Adrenal gland (tissue), 12 donors: ENCODE data around the gene GPC4. TPM values are rescaled to one million over a fixed set of nuclear protein-coding genes. Genes with fewer than 3 reads are reported as not detected.

Experiments used
- DNase-seq, 7 donors: peaks; one replicate each; pipeline ENCODE4 v3.0.0-alpha.2; 2019 to 2020
- H3K27ac ChIP-seq, 5 donors: fragments of 200-600 bp; sonication (generic) in 4 of 5; 1 replicate in 3 of 5; 2 replicates in 2 of 5; pipeline versions ENCODE4 v1.5.1 to v1.8.0; 2016 to 2020; ENCODE audit warnings: mild to moderate bottlenecking in 1 of 5
- H3K27me3 ChIP-seq: fragments of 200-600 bp; 2 replicates; pipeline ENCODE4 v1.8.0; 2021
- H3K36me3 ChIP-seq, 2 donors: fragments of 200-600 bp; replicated peaks in 1 of 2; 1 replicate in 1 of 2; 2 replicates in 1 of 2; pipeline versions ENCODE4 v1.5.1 to v1.8.0; 2018 to 2022
- H3K4me1 ChIP-seq, 2 donors: fragments of 200-600 bp; replicated peaks in 1 of 2; 1 replicate in 1 of 2; 2 replicates in 1 of 2; pipeline versions ENCODE4 v1.5.1 to v1.8.0; 2018 to 2021
- H3K4me3 ChIP-seq, 4 donors: fragments of 200-600 bp; sonication (generic) in 3 of 4; one replicate each; pipeline ENCODE4 v1.5.1; 2016 to 2018
- H3K9me3 ChIP-seq, 3 donors: fragments of 200-600 bp; sonication (generic) in 1 of 3; replicated peaks in 1 of 3; 1 replicate in 2 of 3; 2 replicates in 1 of 3; pipeline versions ENCODE4 v1.5.1 to v1.8.0; 2016 to 2021
- POLR2A ChIP-seq, 2 donors: fragments of 450-650 bp; IDR thresholded peaks; one replicate each; pipeline ENCODE4 v1.6.1; 2017; ENCODE audit warnings: antibody characterized with exemption in 2 of 2, mild to moderate bottlenecking in 2 of 2, moderate library complexity in 1 of 2
- WGBS, 4 donors: extraction: QIAGEN DNeasy Blood & Tissue Kit in 2 of 4; methylation state at CpG; one replicate each; pipeline versions ENCODE4 v1.1.5 to v1.1.7; 2013 to 2017; 5-methylcytosine and 5-hydroxymethylcytosine counted together
- intact Hi-C, 2 donors: fragments of 100-400 bp; cut with DNase I; formaldehyde crosslinking; loops; one replicate each; pipeline versions ENCODE4 v1.14.1 to v1.15.0; 2022 to 2023
- polyA plus RNA-seq, 3 donors: library from polyadenylated mRNA; stranded (reverse); fragments of 200-250 nt in 2 of 3; fragments of 350-450 nt in 1 of 3; fragmentation: Illumina TruSeq in 1 of 3; extraction: RNeasy Lipid Tissue Mini Kit (QIAGEN cat#74804) in 1 of 3; gene quantifications; one replicate each; pipeline ENCODE4 v1.2.3, GENCODE V29; 2013 to 2014
- total RNA-seq, 9 donors: library from RNA; depleted of rRNA in 4 of 9; stranded (reverse); fragments of >200 nt in 4 of 9; fragments of 120-200 nt in 1 of 9; fragmentation: NEBNext Ultra II Directional in 1 of 9; extraction: Animal tissue kit (Norgen Biotek cat#: 25700) in 1 of 9; gene quantifications; one replicate each; pipeline versions ENCODE4 v1.1.0 to v1.2.4, GENCODE V29; 2013 to 2023
- TF ChIP-seq, protein P1 (sequence below), 6 experiments: fragments of 450-650 bp in 4 of 6; fragments of 200-600 bp in 2 of 6; sonication (generic) in 1 of 6; IDR thresholded peaks; 1 replicate in 5 of 6; 2 replicates in 1 of 6; pipeline versions ENCODE4 v1.5.1 to v1.8.0; 2016 to 2021; ENCODE audit warnings: antibody characterized with exemption in 6 of 6, mild to moderate bottlenecking in 2 of 6, moderate library complexity in 1 of 6
- donor health status: healthy with polysubstance abuse.
- donor health status: Bipolar disorder and iron deficiency.
- donor health status: DM: yes; HTN: yes; CAD: no.
- donor health status: DM: no; HTN: no; CAD: no.
- donor health status: DM: no; HTN: no; CAD: no.
- donor health status: DM: yes; HTN: yes; CAD: no.

GPC4 gene
- total and polyA plus RNA-seq, 12 donors = 3.2 to 26.8 (median 15.7) TPM

DNA sequence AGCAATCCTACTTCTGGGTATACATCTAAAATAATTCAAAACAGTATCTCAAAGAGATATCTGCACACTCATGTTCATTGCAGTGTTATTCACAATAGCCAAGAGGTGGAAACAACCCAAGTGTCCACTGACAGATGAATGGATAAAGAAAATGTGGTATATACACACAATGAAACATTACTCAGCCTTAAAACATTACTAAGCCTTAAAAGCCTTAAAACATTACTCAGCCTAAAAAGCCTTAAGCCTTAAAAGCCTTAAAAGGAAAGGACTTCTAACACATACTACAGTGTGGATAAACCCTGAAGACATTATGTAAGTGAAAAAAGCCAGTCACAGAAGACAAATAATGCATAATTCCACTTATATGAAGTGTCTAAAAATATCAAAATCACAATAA is 156.8 kb downstream of the GPC4 start:
- H3K9me3 ChIP-seq = no peaks in the 10 kb centered on the region
- H3K27ac ChIP-seq = no peak overlapping the region
- H3K36me3 ChIP-seq = no peaks in the 10 kb centered on the region
- H3K27me3 ChIP-seq = peaks cover 20% of the 10 kb centered on the region
- no peak for DNase-seq
- no peak overlapping the region for H3K4me3 ChIP-seq
- intact Hi-C loops = no loop called here
- TF ChIP-seq, protein P1, sequence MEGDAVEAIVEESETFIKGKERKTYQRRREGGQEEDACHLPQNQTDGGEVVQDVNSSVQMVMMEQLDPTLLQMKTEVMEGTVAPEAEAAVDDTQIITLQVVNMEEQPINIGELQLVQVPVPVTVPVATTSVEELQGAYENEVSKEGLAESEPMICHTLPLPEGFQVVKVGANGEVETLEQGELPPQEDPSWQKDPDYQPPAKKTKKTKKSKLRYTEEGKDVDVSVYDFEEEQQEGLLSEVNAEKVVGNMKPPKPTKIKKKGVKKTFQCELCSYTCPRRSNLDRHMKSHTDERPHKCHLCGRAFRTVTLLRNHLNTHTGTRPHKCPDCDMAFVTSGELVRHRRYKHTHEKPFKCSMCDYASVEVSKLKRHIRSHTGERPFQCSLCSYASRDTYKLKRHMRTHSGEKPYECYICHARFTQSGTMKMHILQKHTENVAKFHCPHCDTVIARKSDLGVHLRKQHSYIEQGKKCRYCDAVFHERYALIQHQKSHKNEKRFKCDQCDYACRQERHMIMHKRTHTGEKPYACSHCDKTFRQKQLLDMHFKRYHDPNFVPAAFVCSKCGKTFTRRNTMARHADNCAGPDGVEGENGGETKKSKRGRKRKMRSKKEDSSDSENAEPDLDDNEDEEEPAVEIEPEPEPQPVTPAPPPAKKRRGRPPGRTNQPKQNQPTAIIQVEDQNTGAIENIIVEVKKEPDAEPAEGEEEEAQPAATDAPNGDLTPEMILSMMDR (IDR thresholded peaks at IDR 0.05) = no peak
- TF ChIP-seq POLR2A (IDR thresholded peaks at IDR 0.05) = no peak
- H3K4me1 ChIP-seq = no peaks in the 10 kb centered on the region

DNA sequence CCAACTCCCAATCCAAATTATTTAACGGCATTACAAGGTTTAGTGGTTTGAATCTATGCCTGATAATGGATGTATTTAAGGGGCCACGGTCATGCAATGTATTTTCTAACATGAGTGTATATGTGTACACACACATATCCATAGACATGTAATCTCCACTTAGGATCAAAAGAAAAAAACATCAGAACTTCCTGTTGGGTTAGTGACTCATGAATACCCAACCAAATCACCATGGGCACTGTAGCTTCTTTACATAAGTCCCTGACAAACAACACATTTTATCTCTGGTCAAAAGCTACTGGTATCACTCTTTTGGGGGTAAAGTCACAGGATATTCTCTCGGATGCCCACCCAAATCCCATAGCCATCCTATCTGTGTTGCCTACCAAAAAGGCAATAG is 160.6 kb downstream of the GPC4 start:
- H3K36me3 ChIP-seq = no peaks in the 10 kb centered on the region
- 63 to 85% (median 75%) methylated on average over 3 of the region's 3 CpGs for WGBS, 4 donors
- H3K4me3 ChIP-seq = no peak overlapping the region
- no peak overlapping the region for H3K27ac ChIP-seq
- TF ChIP-seq POLR2A (IDR thresholded peaks at IDR 0.05) = no peak
- TF ChIP-seq, protein P1 (IDR thresholded peaks at IDR 0.05) = no peak
- no peak for DNase-seq
- H3K27me3 ChIP-seq = peaks cover 17% of the 10 kb centered on the region
- H3K9me3 ChIP-seq = no peaks in the 10 kb centered on the region
- intact Hi-C loops = no loop called here
- no peaks in the 10 kb centered on the region for H3K4me1 ChIP-seq

DNA sequence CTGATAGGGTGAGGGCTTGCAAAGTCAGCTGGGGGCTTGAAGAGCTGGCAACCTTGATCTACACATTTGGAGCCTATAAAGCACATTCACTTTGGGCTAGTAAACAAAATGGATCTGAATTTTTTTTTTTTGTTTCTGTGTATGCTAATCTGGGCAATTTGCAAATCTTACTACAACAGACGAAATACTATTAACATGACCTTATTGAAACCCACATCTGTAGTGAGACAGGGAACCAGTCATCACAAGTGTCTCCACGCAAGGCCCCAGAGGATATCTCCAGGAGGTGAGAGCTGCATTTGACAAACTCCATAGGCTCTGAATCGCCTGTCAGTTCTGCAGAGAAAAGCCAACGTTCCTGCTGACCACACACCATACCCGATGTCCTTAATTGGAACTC is 164.1 kb downstream of the GPC4 start:
- H3K9me3 ChIP-seq = no peaks in the 10 kb centered on the region
- TF ChIP-seq, protein P1 (IDR thresholded peaks at IDR 0.05) = no peak
- TF ChIP-seq POLR2A (IDR thresholded peaks at IDR 0.05) = no peak
- no peak overlapping the region for H3K27ac ChIP-seq
- H3K36me3 ChIP-seq = no peaks in the 10 kb centered on the region
- WGBS, 4 donors = 62 to 89% (median 70%) methylated on average over 5 of the region's 5 CpGs
- intact Hi-C loops = no loop called here
- no peak for DNase-seq
- no peaks in the 10 kb centered on the region for H3K4me1 ChIP-seq
- no peak overlapping the region for H3K4me3 ChIP-seq
- H3K27me3 ChIP-seq = no peaks in the 10 kb centered on the region

DNA sequence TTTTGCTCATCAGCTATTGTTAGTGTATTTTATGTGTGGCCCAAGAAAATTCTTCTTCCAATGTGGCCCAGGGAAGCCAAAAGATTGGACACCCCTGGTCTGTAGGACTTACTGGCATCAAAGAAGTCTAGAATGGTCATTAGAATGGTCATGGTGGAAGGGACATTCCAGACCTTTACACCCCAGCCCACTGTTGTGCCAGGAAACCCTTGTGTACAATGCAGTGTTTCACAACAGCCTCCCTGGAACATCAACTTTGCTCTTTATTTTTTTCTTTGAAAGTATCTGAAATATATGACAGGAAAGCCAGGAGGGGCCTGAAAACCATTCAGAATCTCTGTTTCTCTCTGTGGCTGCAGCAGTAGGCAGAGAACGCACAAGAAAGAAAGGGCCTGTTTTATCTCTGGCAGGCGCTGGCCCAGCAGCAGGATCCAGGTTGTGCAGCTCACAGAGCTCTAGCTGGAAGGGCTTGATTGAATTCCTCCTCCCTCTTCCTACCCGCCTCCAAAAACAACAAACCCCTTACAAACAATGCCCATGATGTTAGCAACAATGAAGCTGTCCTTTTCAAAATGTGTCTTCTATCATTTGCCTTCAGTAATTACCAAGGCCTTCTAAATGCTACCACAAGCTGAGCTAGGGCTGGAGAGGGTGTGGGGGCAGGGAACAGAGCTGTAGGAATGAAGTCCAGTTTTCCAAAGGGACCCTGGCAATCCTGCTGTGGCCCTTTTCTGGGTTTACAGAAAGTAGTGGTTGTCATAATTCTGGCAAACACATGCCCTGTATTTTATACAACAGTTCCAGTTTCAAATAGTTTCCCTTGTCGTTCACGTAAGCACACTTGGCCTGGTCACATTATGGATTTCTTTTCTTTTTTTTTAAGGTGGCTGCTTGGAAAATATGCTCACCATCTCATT is 164.8 kb downstream of the GPC4 start:
- H3K27ac ChIP-seq = no peak overlapping the region
- 61 to 79% (median 72%) methylated on average over 5 of the region's 5 CpGs for whole genome bisulfite sequencing, 4 donors
- no peak for TF ChIP-seq POLR2A (IDR thresholded peaks at IDR 0.05)
- TF ChIP-seq, protein P1 (IDR thresholded peaks at IDR 0.05) = no peak
- no peaks in the 10 kb centered on the region for H3K27me3 ChIP-seq
- no peaks in the 10 kb centered on the region for H3K36me3 ChIP-seq
- H3K4me3 ChIP-seq = no peak overlapping the region
- intact Hi-C loops = no loop called here
- no peaks in the 10 kb centered on the region for H3K4me1 ChIP-seq
- no peaks in the 10 kb centered on the region for H3K9me3 ChIP-seq
- DNase-seq = no peak

Other genes starting within 250 kb of the GPC4 start
- not detected for gene TFDP3, start 197.1 kb downstream of the GPC4 start, total RNA-seq
- not detected for gene TFDP3, start 197.1 kb downstream of the GPC4 start, polyA plus RNA-seq